Hematopoietic multipotent progenitor cell treated with erythropoietin and hydrocortisone succinate and interleukin-3 and kit ligand, for 4 days (in vitro differentiated cells): Measurements from ENCODE around the gene CHEK2.
"Not testable (repeated sequence)": the region's sequence is repeated elsewhere in the genome, so short reads cannot be mapped to it uniquely, and the experiment has no call there.

Source experiments
- DNase-seq: peaks from one replicate; pipeline ENCODE4 v3.0.0-alpha.2; 2015

The CHEK2 gene

DNA sequence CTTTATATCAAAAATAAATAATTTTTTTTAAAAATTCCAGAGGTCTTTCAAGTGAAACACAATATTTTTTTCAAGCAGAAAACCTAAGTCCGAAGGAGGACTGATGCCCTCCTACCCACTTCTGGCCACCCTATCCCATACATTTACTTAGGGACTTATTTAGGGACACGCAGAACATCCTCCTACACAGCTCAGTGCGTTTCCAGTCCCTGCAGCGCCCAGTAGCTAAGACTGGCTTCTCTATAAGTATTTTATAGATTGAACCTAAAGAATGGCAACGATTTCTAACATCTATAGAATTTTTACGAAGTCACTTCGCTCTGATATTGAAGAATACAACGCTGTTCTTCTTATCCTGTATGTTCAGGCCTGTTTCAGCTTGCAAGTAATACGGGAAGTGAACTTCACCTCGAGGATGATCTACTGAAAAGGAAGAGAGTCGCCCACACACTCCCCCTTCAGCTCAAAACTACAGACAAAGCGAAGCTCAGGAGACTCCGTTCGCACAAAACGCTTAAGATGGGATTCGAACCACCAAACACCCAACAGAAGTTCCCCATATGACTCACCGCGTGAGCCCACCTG lies 328 bp downstream of the CHEK2 start:
- no peak for DNase-seq

DNA sequence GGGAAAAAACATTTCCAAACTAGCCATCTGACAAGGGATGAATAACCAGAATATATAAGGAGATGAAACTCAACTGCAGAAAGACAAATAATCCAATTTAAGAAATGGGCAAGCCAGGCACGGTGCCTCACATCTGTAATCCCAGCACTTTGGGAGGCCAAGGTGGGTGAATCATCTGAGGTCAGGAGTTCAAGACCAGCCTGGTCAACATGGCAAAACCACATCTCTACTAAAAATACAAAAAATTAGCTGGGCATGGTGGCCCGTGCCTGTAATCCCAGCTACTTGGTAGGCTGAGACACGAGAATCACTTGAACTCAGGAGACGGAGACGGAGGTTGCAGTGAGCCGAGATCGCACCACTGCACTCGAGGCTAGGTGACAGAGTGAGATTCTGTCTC lies 2.7 kb downstream of the CHEK2 start:
- DNase-seq: not testable (repeated sequence)

DNA sequence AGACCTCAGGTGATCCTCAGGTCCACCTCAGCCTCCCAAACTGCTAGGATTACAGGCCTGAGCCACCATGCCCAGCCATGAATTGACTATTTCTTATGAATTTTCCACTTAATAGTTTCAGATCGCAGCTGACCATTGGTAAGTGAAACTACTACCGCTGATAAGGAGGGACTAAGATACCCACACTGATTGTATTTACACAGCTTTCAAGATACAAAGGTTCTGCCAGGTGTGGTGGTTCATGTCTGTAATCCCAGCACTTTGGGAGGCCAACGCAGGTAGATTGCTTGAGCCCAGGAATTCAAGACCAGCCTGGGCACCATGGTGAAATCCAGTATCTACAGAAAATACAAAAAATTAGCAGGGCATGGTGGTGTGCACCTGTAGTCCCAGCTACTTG lies 3.9 kb downstream of the CHEK2 start:
- no peak for DNase-seq

DNA sequence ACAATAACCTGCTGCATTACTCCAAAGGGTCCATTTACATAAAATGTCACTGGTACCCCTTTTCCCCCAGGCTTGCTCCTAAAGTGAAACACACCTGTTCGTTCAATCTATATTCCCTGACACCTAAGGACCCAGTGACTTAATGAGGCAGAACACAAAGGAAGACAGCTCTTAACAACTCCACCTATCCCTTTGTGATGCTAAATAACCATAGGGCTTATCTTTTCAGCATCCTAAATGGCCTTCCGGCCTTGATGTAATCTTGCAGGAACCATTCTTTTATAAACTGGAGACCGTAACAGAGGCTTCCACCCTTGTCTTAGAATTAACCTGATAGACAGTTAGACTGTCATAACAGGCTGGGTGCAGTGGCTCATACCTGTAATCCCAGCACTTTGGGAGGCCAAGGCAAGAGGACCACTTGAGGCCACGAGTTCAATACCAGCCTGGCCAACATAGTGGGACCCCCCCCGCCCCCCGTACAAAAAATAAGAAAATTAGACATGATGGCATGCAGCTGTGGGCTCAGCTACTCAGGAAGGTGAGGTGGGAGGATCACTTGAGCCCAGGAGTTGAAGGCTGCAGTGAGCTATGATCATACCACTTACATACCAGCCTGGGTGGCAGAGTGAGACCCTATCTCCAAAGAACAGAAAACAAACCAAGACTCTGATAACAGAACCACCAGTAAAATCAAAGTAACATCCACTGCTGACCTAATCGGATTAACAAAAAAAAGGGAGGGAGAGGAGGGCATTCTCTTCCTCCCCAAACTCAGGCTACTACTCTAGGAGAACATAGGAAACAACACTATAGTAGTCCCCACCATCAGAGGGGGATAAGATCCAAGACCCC lies 5.1 kb downstream of the CHEK2 start:
- DNase-seq: peak; percentile 75

DNA sequence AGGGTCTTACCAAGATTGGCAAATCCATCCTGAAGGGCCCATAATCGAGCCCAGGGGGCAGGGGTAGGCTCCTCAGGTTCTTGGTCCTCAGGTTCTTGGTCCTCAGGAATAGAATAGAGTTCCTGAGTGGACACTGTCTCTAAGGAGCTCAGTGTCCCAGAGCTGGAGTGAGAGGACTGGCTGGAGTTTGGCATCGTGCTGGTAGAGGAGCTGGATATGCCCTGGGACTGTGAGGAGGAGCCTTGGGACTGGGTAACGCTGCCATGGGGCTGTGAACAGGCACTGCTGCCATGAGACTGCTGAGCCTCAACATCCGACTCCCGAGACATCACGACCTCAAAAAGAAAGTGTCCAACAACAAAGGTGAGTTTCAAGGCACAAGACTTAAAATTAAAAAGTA lies 7.2 kb downstream of the CHEK2 start:
- DNase-seq: no peak

DNA sequence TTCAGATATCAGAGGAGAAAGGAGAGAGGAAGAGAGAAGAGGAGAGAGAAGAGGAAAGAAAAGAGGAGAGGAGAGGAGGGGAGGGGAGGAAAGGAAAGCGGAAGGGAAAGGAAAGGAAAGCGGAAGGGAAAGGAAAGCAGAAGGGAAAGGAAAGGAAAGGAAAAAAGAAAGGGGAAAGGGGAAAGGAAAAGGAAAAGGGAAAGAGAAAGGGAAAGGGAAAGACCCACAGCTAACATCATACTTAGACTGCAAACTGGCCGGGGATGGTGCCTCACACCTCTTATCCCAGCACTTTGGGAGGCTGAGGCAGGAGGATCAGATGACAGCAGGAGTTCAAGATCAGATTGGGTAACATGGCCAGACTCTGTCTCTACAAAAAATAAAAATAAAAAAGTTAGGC lies 11.4 kb downstream of the CHEK2 start:
- no peak for DNase-seq

DNA sequence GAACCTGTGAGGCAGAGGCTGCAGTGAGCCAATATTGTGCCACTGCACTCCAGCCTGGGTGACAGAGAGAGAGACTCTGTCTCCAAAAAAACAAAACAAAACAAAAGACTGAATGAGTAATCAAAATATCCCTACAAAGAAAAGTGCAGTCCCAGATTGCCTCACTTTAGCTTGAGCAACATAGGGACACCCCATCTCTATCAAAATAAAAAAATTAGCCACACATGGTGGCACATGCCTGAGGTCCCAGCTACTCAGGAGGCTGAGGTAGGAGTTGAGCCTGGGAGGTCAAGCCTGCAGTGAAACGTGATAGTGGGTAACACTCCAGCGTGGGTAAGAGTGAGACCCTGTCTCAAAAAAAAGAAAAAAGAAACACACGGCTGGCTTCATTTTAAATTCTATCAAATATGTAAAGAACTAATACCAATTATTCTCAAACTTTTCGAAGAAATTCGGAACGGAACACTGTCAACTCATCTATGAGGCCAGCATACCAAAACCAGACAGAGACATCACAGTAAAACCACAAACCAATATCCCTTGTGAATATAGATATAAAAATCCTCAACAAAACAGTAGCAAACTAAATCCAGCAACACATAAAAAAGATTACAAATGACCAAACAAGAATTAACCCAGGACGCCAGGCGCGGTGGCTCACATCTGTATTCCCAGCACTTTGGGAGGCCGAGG lies 12.9 kb downstream of the CHEK2 start:
- no peak for DNase-seq

DNA sequence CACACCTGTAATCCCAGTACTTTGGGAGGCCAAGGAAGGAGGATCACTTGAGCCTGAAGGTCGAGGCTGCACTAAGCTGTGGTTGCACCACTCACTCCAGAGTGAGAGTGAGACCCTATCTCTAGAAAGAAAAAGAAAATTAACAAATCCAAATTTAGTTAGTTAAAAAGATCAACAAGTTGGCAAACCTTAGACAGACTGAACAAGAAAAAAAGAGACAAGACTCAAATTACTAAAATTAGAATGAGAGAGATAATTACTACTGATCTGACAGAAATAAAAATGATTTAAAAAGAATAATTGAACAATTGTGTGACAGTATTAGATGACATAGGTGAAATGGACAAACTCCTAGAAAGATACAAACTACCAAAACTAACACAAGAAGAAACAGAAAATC lies 13.6 kb downstream of the CHEK2 start:
- no peak for DNase-seq

DNA sequence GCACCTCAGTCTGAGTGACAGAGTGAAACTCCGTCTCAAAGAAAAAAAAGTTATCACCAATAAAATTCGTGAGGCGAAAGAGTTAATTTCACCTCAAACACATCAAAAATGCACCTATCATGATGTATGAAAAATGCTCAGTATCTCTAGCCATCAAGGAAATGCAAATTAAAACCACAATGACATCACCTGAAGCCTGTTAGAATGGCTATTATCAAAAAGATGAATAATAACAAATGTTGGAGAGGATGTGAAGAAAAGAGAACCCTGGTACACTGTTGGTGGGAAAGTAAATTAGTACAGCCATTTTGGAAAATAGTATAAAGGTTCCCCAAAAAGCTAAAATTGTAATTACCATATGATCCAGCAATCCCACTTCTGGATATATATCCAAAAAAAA lies 23.6 kb downstream of the CHEK2 start:
- no peak for DNase-seq

DNA sequence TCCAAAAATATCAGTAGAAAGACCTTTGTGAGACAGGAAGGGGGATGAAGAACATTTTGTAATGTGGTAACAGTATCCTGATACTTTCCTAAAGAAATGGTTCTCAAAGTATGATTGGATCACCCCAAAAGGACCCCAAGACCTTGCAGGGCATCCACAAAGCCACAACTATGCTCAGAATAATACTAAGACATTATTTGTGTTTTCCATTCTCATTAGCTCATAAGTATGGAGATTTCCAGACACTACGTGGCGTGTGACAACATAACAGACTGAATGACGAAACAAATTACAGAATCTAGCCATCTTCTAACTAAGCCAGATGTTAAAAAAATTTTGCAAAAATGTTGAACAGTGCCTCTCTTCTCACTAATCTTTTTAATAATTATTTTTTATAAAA lies 24.9 kb downstream of the CHEK2 start:
- DNase-seq: no peak

DNA sequence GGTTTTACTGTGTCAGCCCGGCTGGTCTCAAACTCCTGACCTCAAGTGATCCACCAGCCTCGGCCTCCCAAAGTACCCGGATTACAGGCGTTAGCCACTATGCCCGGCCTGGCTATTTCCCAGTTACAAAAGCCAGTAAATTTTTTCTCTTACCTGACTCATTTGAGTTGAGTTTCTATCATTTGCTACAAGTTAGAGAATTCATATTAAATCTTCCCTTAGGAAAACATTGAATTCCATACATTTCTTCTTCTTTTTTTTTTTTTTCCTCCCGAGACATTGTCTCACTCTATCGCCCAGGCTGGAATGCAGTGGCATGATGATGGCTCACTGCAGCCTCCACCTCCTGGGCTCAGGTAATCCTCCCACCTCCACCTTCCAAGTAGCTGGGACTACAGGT lies 26.0 kb downstream of the CHEK2 start:
- no peak for DNase-seq

DNA sequence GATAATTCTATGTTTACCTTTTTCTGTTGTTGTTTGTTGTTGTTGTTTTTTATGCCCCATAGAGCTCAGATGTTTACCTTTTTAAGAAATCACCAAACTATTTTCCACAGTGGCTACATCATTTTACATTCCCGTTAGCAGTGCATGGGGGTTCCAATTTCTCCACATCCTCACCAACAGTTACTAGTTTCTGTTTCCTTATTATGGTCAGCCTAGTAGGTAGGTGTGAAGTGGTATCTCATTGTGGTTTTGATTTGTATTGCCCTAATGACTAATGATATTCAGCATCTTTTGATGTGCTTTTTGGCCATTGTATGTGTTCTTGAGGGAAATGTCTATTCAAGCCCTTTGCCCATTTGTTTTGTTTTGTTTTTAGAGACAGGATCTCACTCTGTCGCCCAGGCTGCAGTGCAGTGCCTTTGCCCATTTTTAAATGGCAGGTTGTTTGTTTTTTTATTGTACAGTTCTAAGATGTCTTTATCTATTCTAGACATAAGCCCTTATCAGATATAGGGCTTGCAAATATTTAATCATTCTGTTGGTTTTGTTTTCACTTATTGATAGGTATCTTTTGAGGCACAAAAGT lies 27.5 kb downstream of the CHEK2 start:
- no peak for DNase-seq

DNA sequence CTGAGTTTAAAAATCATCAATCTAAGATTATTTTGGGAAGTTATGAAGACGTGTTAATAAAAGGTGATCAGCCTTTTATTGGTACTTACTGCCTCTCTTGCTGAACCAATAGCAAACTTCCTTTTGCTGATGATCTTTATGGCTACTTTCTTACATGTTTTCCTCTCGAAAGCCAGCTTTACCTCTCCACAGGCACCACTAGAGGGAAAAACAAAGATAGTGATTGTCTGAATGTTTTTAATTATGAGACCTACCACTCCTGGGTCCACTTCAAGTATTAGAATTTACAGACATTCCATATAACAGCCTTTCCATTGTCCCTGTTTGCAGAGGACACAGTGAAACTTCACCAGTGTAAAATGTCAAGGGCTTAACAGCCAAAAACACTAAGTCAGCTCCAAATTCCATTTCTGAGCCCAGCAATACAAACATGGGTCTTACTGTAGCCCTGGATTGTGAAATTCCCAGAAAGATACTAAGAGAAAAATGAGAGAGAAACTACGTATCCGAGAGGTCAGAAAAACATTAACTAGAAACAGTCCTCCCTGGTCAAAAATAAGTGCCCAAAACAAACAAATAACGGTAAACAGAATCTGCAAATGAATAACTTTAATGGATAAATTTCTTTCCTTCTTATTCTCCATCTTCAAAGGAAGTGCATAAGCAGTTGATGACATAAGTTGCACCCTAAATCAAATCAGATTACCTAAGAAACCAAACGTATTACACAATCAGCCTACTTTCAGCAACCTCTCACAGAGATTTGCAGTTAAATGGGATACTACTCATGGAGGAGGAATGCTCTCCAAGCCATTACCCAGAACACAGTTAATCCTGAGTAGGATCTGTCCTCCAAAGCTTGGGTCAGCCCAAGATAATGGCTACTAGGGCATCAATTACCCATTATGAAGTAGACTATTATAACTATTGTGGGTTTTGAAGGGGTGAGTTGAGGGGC lies 29.5 kb downstream of the CHEK2 start:
- DNase-seq: no peak

DNA sequence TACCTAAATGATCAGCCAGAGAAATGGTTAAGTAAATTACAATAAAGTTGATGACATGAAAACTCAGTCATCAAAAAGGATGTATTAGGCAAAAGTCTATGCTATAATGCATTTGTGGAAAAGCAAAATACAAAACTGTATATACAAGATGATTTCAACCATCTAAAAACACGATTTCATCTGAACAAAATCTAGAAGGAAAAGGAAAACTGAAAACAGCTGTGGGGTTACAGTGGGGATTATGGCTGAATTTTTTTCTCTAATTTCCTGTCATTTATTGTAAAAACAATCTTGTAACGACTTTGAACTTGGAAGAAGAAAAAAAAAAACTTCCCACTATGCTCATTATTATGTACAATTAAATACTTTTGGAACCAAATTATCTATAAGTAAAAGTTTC lies 30.3 kb downstream of the CHEK2 start:
- no peak for DNase-seq

DNA sequence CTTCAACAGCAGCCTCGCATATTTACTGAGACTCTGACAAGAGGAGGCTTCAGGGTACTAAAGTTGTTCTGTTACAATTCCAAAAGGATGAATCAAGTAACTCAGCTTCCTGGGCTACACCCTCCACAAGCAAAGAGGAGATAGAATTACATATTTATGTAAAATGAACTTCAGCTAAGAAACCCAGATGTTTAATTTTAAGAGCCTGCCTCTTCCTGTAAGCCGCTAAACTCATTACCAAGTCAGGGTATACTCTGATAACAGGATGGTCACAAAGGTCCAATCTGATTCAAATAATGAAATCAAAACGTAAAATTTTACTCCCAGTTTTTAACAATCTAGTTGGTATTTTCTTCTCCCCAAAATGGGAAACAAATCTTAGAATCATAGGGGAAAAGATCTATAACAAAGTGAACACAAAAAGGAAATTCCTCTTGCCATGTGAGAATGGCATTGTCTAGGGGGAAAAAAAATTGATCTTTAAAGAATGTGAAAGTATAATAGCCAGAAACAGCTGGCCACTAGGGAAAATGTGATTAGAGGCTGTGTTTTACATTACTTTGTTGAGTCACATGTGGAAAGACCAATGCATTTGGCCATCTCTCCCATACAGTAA lies 30.9 kb downstream of the CHEK2 start:
- DNase-seq: no peak

DNA sequence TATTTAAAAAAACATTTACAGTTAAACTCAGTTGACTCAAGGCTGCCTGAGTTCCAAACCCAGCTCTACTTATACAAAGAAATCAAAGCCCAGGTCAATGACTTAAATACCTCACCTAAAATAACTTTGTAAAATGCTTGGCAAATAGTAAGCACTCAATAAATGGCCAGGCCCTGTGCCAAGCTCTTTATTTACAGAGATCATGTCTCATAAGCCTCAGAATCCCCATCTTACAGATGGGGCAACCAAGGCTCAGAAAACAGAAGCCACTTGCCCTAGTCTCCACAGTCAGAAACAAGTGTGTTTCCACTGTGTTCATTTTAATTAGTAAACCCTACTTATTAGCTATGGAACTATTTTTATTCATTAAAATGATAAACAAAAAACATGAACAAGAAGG lies 31.5 kb downstream of the CHEK2 start:
- DNase-seq: no peak

DNA sequence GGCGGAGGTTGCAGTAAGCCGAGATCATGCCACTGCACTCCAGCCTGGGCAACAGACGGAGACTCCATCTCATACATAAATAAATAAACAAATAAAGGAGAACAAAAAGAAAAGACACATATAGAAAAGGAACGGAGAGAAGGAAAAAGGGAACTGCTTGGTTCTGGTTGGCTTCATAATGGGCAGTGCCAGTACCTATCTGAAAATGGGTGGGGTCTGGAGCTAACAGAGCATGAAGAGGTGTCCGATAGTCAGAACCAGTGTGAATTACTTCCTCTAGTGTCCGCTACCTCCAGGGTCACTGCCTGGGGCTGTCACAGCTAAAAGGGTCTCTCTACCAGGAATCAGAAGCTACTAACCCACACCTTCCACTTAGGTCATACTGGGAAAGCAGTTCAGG lies 34.8 kb downstream of the CHEK2 start:
- DNase-seq: no peak

DNA sequence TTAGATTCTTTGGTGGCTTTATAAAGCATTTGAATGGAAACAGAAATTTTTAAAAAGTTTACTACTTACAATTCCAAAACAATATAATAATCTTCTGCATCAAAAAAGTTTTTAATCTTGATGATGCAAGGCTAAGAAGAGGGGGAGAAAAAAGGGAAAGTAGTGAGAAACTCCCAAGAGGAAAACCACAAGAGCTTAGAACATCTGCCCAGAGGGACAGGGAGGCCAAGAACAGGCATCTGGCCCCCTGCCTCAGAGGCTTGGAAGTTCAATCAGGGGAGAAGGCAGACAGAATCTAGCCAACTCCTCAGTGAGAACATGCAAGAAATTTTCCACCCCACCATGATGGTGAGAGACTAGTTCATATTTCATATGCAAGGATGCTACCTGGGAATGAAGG lies 38.2 kb downstream of the CHEK2 start:
- no peak for DNase-seq

DNA sequence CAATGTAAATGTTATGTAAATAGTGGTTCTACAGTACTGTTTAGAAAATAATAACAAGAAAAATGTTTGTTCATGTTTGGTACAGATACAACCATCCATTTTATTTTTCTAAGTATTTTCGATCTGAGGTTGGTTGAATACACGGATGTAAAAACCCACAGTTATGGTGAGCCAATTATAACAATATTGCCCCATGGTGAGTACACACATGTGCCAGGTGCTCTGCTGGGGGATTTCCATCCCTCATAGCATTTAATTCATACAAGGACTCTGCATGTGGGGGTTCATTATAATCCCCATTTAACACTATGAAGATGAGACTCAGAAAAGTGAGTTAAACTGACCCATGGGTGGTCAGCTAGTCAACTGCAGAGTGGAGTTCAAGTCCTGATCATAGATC lies 38.7 kb downstream of the CHEK2 start:
- DNase-seq: no peak

DNA sequence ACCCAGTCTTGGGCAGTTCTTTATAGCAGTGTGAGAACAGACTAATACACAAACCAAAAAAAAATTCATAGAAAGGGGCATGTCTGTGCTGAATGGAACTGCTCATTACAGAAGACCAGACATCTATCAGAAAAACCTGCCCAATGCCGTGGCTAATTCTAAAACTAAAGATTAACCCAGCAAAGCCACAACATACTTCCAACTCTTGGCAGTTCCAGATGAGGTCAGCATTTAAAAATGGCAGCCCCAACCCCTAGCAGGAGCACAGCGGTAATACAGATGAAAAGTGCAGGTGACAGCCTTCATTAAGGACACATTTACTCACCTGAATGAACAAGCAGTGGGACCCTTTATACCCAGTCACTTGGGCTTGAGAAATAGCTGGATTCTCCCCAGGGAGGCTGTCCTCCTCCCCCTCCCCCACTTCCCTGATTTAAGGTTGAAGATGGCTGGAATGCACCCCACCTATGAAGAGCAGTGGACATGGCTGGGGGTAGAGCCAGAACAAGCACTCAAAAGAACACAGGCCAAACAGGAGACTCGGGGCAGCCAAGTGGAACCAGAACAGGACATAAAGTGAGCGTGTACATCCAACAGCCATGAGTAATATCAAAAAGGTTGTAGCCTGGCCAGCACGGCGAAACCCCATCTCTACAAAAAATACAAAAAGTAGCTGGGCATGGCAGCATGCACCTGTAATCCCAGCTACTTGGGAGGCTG lies 48.4 kb downstream of the CHEK2 start:
- not testable (repeated sequence) for DNase-seq

DNA sequence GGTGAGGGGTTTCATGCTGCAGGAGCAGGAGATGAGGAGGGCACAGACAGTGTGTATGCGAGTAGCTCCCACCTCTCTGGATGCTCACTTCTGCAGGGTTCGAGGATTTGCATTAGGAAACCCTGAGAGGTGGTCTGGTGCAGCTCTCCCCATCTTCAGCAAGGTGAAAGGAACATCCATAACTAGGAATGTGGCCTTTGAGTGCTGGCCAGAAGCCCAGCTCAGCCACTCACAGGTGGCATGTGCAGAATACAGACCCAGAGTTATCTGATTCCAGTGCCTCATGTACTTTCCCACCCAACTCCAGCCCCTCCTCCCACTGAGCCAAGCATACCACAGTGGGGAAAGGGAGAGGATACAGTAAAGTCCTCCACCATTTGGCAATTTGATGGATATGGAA lies 51.8 kb downstream of the CHEK2 start:
- not testable (repeated sequence) for DNase-seq
